HG02981 (cell line): ENCODE results near the gene UGCG.
A peak's percentile ranks its signal among the peaks of the same experiment; 100 is the strongest.
"Not testable (repeated sequence)": the region's sequence is repeated elsewhere in the genome, so short reads cannot be mapped to it uniquely, and the experiment has no call there.

Experiments
- ATAC-seq: cut with Tn5 transposase; IDR thresholded peaks from one replicate; pipeline ENCODE4 v1.9.1; 2021; ENCODE audit warnings: mild to moderate bottlenecking, moderate library complexity; ENCODE audit not compliant: unreplicated experiment

Gene UGCG

DNA sequence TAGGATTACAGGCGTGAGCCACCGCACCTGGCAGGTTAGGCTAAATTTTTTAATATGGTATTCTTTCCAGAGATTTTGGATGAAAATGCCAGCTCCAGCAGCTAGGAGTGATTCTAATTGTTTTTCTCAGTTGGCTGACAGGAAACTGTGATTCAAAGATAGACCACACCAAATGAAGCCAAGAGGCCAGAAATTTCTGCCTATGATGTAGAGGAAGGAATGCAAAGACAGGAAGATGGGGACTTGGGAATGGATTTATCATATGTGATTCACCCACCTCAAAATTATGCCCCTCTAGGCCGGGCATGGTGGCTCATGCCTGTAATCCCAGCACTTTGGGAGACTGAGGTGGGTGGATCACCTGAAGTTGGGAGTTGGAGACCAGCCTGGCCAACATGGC lies 53.3 kb downstream of the UGCG start:
- no peak for ATAC-seq

DNA sequence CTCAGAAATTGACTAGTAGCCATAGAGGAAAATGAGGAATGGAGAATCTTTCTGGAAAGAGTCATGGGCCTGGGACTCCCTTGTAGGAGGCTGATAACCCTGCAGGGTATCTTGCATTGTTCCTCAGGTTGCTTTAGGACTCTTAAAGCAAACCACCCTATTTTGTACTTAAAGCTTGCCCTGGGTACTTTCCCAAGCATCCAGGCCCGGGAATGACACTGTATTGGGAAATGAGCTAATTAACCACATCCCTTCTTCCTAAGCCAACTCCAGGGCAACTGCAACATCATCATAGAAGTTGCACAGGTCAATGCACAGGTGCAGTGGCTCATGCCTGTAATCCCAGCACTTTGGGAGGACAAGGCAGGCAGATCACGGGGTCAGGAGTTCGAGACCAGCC lies 55.9 kb downstream of the UGCG start:
- no peak for ATAC-seq

DNA sequence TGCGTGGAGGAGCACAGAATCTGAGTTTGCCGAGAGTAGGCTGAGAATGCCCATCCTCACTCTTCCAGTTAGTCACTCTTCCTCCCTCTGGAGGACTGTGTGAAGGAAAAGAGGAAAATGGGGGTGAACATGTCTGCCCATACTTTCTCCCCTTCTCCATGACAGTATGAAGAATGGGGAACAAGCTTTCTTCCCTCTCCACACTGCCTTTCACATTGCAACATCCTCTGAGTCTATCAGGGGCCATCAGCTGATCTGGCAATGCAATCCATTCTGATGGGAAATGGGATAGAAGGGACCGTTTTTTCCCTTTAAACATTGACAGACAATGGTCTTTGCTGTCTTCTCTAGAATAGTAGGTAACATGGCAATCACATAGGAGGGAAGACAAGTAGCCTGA lies 56.8 kb downstream of the UGCG start:
- ATAC-seq = no peak

DNA sequence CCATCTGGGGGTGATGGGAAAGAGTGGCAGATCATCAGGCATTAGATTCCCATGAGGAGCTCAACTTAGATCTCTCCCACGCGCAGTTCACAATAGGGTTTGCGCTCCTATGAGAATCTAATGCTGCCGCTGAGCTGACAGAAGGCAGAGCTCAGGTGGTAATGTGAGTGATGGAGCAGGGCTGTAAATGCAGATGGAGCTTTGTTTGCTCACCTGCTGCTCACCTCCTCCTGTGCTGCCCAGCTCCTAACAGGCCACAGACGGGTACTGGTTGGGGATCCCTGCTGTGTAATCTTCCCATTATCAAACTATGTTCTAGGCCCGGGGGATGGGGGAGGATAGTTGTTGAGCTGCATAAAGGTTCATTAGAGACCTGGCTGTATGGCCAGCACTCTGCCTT lies 58.4 kb downstream of the UGCG start:
- ATAC-seq = no peak

DNA sequence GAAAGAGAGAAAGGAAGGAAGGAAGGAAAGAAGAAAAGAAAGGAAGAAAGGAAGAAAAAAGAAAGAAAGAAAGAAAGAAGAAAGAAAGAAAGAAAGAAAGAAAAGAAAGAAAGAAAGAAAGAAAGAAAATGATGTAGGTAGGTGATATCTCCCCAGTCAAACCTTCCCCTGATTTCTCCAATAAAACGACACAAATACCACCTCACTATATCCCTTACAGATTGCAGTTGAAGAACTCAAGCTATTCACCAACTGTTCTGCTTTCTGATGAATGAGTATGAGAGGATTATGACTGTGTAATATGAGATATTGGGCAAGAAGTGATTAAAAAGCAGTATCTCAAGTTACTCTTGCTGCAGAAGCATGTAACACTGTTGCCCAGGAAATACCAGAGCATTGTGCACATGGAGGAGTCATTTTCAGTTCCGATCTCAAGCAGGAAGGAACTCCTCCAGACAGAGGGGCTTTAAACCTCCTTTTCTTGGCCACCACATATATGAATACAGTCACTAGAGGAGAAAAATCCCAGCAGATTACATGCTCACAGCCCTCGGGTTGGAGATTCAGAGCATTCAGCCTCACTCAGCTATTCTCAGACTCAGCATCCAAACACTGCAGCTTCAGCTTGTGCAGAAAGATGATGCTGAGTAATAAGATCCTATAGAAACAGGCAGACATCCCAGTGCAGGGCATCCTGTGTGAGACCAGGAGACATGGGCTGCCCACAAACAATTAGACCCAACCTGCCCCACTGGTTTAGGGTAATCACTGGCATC lies 61.4 kb downstream of the UGCG start:
- peak; percentile 49 for ATAC-seq

DNA sequence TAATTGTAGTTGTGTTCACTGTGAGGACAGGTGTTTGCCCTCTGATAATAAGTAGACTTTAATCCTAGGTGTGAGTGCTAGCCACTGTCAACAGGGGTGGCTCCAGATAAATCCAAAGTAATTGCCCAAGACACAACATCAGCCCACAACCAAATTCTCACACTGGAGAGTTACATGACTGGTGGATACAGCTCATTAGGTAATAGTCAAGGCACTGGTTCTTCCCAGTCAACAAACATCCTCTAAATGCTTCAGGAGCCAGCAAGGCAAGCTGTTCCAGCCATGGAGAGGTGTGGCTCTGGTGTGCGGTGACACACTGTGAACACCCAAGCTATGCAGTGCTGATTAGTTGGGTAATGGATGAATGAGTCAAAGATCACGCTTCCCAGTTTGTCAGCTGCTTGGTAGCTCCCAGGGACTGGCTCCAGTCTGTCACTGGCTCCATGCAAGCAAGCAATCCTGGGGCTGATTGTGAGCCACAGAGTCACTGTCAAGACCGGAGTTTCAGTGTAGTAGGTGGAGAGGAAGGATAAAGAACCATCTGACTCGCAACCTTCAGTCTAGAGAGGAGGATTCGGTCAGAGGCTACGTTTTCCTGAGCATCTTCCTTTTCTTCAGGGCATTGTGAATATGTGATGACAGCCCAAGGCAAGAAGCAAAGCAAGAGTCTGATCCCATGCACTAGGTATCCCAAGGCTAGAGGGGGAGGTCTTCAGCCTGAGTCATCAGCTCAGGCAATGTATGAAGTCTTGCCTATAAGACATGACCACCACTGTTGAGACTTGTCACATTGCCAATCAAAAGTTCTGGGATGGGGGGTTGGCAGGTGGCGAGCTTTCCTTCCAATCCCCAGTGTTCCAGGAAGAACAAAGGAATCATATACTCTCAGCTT lies 63.1 kb downstream of the UGCG start:
- ATAC-seq = no peak

DNA sequence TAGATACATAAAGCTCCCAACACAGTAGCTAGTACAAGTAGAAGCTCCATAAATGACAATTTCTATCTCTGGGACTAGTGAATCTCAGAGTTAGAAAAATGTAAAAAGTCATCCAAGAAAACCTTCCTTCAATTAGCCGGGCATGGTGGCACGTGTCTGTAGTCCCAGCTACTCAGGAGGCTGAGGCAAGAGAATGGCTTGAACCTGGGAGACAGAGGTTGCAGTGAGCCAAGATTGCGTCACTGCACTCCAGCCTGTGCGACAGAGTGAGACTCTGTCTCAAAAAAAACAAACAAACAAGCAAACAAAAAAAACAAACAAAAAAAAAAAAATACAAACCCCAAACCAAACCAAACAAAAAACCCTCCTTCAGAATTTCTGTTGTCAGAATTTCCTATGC lies 63.9 kb downstream of the UGCG start:
- not testable (repeated sequence) for ATAC-seq

DNA sequence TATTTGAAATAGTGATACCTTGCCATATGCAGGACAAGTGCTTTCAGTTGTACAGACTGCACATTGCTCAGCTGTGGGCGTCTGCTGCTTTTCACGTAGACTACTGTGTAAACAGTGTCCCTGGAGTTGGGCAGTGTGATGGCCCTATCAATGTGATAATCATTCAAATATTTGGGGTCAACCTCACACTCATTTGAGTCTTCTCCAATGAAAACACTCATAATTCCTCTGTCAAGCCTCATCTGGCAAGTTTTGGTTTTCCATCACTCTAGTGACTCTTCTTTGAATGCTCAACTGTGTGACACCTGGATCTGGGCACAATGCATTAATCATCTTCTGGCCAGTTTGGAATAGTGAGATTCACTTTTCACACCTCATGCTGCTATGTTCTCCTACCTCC lies 64.4 kb downstream of the UGCG start:
- no peak for ATAC-seq

DNA sequence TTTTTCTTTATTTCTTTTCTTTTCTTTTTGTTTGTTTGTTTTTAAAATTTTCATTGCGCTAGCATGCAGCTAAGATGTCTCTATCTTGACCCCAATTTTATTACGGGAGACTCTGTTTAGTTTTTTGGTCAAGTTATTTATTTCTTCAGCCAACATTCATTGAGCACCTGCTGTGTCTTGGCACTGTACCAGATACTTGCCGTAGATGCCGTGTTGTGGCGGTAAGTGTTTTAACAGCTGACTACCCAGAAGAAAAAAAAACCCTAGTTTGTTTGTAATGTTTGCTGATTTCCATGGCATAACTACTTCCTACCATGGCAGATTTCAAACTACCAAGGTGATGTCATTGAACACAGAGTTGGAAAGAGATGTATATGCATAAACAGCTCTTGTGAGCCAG lies 65.0 kb downstream of the UGCG start:
- no peak for ATAC-seq

DNA sequence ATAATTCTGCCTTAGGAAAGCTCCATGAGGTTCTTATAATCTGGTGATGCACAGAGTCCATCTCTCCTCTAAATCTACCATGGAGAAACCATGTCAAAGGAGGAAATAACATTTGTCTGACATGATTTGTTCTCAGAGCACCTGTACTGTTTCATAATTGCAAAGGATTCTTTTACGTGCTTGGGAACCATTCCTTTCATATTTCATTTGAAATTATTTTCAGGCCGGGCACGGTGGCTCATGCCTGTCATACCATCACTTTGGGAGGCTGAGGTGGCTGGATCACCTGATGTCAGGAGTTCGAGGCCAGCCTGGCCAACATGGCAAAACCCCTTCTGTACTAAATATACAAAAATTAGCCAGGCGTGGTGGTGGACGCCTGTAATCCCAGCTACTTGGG lies 65.4 kb downstream of the UGCG start:
- ATAC-seq = no peak

DNA sequence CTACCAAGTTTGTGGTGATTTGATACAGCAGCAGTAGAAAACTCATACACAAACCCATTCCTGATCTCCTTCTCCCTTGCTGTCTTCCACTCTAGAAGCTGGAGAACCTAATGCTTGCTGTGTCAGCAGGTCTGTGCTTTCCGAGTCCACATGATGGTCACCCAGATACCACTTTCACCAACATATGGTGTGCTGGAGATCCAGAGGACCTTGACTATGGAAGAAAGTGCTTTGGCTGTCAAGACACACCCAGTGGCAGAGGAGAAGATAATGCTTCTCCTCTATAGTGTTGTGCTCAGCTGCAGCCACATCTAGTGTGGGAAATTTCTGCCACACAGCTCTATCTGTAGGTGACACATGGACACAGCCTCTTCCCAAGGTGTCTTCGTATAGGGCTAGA lies 67.4 kb downstream of the UGCG start:
- ATAC-seq = no peak

DNA sequence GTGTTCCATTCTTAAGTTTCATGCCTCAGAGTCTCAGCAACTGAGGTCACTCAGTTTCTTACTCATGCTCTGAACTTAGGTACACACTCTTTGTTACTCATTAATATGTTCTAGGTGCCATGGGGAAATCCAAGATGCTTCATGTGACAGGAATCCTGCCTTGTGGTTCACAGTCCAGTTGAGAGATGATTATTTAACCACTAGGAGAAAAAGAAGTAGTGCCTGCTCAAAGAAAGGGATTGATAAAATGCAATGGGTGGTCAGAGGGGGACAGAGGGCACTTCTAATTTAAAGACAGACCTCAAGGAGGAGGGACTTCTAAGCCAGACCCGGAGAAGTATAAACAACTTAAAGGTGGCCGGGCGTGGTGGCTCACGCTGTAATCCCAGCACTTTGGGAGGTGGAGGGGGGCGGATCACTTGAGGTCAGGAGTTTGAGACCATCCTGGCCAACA lies 69.0 kb downstream of the UGCG start:
- ATAC-seq = peak; percentile 86

DNA sequence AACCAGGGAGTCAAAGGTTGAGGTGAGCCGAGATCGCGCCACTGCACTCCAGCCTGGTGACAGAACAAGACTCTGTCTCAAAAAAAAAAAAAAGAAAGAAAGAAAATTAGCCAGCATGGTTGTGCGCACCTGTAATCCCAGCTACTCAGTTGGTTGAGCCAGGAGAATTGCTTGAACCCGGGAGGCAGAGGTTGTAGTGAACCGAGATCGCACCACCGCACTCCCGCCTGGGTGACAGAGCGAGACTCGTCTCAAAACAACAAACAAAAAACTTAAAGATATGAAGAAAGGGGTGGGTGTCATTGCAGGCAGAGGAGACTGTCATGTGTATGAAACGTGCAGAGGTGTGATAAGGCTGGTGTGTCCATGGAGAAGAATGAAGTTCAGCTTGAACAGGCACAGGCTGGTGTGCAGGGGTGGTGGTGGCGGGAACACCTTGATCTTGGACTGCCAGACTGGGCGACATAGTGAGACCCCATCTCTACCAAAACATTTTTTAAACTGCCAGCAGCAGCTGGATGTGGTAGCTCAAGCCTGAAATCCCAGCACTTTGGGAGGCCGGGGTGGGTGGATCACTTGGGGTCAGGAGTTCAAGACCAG lies 69.6 kb downstream of the UGCG start:
- ATAC-seq = no peak

DNA sequence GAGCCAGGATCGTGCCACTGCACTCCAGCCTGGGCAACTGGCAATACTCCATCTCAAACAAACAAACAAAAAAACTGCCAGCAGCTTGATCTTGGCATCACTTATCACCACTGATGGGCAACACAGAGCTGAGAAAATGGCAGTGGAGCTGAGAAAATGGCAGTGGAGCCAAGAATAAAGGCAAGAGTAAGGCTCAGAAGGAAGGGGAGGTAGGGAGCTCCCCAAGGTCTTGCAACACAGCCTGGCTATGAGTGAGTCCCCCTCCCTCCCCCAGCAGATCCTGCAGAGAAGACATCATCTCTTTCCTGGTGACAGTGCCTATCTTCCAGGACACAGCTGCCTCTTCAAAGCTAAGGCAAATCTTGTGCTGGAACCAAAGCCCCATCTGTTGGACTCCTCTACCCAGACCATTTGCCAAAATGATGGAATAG lies 70.3 kb downstream of the UGCG start:
- no peak for ATAC-seq

DNA sequence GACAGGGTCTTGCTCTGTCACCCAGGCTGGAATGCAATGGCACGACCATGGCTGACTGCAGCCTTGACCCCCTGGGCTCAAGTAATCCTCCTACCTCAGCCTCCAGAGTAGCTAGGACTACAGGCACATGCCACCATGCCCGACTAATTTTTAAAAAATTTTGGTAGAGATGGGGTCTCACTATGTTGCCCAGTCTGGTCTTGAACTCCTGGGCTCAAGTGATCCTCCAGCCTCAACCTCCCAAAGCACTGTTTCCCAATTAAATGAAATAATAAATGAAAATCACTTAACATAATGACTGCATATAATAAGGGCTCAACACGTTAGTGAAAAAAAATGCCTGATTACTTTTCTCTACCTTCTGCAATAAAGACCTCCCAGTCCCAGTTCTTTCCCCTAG lies 71.0 kb downstream of the UGCG start:
- ATAC-seq = no peak

DNA sequence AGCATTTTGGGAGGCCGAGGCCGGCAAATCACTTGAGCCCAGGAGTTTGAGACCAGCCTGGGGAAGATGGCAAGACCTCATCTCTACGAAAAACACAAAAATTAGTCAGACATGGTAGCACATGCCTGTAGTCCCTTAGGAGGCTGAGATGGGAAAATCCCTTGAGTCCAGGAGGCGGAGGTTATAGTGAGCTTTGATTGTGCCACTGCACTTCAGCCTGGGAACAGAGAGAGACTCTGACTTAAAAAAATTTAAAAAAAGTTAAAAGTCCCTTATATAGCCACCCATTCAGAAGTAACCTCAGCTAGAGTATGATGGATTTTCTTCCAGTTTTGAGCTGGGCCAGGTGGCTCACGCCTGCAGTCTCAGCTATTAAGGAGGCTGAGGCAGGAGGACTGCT lies 72.4 kb downstream of the UGCG start:
- ATAC-seq = no peak

DNA sequence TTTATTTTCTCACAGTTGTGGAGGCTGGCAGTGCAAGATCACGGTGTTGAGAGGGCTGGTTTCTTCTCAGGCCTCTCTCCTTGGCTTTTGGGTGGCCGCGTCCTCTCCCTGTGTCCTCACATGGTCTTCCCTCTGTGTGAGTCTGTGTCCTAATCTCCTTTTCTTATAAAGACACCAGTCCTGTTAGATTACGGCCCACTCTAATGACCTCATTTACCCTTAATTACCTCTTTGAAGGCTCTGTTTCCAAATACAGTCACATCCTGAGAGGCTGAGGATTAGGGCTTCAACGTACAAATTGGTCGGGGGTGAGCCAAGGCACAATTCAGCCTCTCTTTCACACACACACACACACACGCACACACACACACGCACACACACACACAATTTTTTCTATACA lies 73.0 kb downstream of the UGCG start:
- ATAC-seq = no peak

DNA sequence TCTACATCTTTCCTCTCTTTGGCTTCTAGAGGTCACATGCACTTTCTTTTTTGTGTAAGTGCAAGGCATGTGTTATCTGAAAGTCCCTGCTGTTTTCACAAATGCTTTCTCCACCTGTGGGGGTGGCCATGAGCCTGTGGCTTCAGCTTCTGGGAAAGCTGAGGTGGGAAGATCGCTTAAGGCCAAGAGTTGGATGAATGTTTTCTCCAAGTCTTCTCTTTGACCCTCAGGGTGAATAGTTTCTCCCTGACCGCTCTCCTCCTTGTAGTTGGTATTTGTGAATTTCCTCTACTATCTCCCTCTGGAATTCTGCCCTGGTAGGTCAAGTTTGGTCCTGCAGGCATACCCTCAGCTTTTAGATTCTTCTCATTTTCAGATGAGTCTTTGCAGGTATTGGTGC lies 74.2 kb downstream of the UGCG start:
- ATAC-seq = no peak

DNA sequence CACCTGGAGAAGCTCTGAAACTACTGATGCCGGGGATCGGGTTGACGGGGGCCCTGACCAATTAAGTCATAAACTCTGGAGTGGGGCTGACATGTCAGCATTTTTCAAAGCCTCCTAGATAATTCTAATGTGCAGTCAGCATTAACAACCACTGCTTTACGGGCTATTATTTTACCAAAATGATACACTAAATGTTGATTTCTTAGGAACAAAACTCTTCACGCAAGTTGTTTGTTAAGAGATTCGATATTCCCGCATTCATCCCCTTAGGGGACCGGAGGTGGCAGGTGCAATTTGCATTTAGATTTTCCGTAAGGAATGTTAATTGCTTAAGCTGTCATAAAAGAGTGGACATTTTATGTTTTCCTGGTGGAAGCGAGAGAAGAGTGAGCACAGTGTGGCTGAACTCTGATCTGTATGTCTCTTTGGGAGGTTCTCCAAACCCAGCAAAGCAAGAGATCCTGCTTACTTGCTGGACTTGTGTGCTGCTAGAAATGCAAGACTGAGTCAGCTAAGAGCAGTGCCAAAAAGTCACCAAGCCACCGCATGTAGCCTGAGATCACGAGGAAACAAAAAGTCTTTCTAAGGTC lies 77.6 kb downstream of the UGCG start:
- ATAC-seq = no peak

DNA sequence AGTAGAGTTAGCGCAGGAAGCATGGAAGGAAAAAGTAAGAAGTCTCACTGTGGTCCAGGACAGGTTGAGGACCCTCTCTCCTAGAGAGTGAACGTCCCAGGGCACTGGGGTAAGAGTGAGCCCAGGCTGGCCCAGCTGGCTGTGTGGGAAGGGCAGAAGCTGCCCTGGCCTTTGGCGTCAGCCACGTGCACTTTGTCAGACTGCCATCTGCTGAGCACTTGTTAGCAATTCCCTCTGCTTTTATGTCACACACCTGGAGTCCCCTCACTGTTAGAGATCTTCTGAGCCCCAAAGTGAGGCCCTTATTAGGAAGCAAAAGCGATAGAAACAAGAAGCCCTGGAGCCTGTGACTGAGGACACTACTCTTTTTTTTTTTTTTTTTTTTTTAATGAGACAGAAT lies 79.1 kb downstream of the UGCG start:
- ATAC-seq = no peak

DNA sequence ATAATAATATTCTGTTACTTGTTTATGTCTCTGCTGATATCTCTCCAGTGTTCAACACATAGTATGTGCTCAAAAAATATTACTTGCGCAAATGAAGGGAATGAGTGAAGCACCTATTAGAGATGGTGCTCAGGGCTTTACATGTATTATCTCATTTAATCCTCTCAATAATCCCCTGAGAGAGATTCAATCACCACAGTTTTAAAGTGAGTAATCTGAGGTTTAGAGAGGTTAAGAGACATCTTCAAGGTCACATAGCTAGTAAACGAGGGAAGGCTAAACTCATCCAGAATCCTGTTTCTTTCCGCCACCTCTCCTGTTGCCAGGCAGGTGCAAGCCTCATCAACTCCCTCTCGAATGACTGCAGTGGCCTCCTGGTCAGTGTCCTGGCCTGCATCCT lies 82.0 kb downstream of the UGCG start:
- ATAC-seq = no peak
